ENCODE results near the gene EYS.

The EYS gene

GRCh38 chr6:65671922-65672321, 35.1 kb downstream of the EYS start:
- no peak for DNase-seq (ENCODE audit: low spot score)
- no peak for TF ChIP-seq CTCF (IDR thresholded peaks at IDR 0.05)
- Histone ChIP-seq H3K4me3 (no peak overlapping the region), H3K27ac (no peak overlapping the region)

GRCh38 chr6:65667916-65668656, 38.9 kb downstream of the EYS start:
- DNase-seq (ENCODE audit: low spot score), result no peak
- Histone ChIP-seq H3K27ac (no peak overlapping the region), H3K4me3 (no peak overlapping the region)
- no peak for TF ChIP-seq CTCF (IDR thresholded peaks at IDR 0.05)

DNA sequence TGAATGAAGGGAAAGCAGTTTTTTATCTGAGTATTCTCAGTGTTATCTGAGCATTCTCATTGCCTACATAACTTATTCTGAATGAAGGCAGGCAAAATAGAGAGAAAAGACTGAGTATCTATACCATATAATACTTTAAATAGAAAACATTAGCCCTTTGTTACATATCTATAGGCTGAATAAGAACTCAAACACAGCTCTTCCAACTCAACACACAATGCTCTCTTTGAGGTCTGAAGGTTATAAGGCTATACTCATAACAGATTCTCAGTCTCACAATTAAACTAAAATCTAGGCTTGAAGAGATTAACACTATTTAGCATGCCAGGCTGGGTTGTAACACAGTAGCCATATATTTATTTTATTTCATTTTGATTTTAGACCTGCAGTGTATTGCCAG, 56.9 kb downstream of the EYS start:
- H3K4me3 ChIP-seq, result no peak overlapping the region
- no peak overlapping the region for H3K27ac ChIP-seq
- TF ChIP-seq CTCF (IDR thresholded peaks at IDR 0.05), result no peak
- DNase-seq (ENCODE audit: low spot score), result no peak

DNA sequence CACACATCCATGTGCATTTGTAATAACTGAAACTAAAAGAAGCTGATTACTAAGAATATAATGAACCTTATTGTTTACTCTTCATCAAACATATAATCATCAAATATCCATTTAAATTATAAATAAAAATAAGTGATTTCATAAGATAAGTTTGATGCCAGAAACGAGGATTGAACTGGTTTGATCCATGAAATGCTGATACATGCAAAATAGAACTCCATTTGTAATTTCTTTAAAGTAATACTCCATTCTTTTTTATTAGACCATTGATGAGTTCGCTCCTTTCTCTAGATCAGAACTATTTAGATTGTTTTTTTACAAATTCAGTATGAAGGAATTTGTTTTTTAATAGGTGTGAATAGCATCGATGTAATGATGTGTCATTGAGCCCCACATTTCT, 57.6 kb downstream of the EYS start:
- DNase-seq (ENCODE audit: low spot score), result no peak
- TF ChIP-seq CTCF (IDR thresholded peaks at IDR 0.05), result no peak
- Histone ChIP-seq H3K27ac (no peak overlapping the region), H3K4me3 (no peak overlapping the region)

GRCh38 chr6:65646544-65646943, 60.5 kb downstream of the EYS start:
- Histone ChIP-seq H3K4me3 (no peak overlapping the region), H3K27ac (no peak overlapping the region)
- no peak for TF ChIP-seq CTCF (IDR thresholded peaks at IDR 0.05)
- DNase-seq (ENCODE audit: low spot score), result no peak

DNA sequence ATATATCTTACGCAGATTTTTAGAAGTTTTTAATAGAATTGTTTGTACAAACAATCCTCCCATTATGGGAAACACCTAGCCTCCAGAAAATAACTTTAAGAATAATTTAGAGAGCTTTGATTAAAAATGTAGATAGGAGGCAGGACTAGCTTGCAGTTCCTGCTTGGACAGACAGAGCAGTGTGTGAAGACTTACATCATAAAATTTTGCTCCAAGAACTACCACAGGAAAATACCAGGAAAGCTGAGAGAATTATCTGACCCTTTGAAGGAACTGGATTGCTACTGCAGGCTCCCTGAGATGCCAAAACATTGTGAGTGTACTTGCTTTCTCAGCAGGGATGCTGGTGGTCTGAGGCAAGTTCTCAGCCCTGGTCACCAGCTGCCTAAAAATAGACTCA, 64.2 kb downstream of the EYS start:
- Histone ChIP-seq H3K27ac (no peak overlapping the region), H3K4me3 (no peak overlapping the region)
- DNase-seq (ENCODE audit: low spot score), result no peak
- TF ChIP-seq CTCF (IDR thresholded peaks at IDR 0.05), result no peak

- no peak overlapping the region for H3K4me3 ChIP-seq
- TF ChIP-seq CTCF (IDR thresholded peaks at IDR 0.05), result no peak
- no peak for DNase-seq (ENCODE audit: low spot score)
Observed at GRCh38 chr6:65638047-65638831, 68.8 kb downstream of the EYS start.

More at GRCh38 chr6:65638047-65638831, 68.8 kb downstream of the EYS start:
- H3K27ac ChIP-seq, result no peak overlapping the region
